SK-N-SH treated with all-trans-retinoic acid at 6 μM for 48 hours (cell line): Measurements from ENCODE around the gene CATSPERD.
A peak's percentile ranks its signal among the peaks of the same experiment; 100 is the strongest.
"Not testable (repeated sequence)": the region's sequence is repeated elsewhere in the genome, so short reads cannot be mapped to it uniquely, and the experiment has no call there.

Experiments used
- ATAC-seq: fragments of 200-7000 bp; cut with Tn5 transposase; 3 replicates; pipeline ENCODE4 v1.9.1; 2020; ENCODE audit warnings: mild to moderate bottlenecking, moderate library complexity
- ARNTL ChIP-seq: fragments of 450-650 bp; formaldehyde crosslinking; IDR thresholded peaks from 2 replicates; pipeline ENCODE4 v1.5.0; 2020; ENCODE audit warnings: low read depth, mild to moderate bottlenecking, moderate library complexity, borderline replicate concordance
- BACH2 ChIP-seq: fragments of 250-450 bp; sonication (Bioruptor Pico); IDR thresholded peaks from 2 replicates; pipeline ENCODE4 v1.9.0; 2021; ENCODE audit warnings: mild to moderate bottlenecking, borderline replicate concordance
- CREB5 ChIP-seq: fragments of 250-450 bp; sonication (Bioruptor Pico); IDR thresholded peaks from 2 replicates; pipeline ENCODE4 v1.5.1; 2020; ENCODE audit warnings: low read depth, mild to moderate bottlenecking, moderate library complexity
- CSDC2 ChIP-seq: fragments of 250-450 bp; sonication (Bioruptor Pico); IDR thresholded peaks from 2 replicates; pipeline ENCODE4 v1.5.0; 2020; ENCODE audit warnings: mild to moderate bottlenecking, moderate library complexity
- CSRNP3 ChIP-seq: fragments of 250-450 bp; sonication (Bioruptor Pico); IDR thresholded peaks from 2 replicates; pipeline ENCODE4 v1.5.1; 2021; ENCODE audit warnings: mild to moderate bottlenecking, moderate library complexity
- ESRRG ChIP-seq: fragments of 250-450 bp; sonication (Bioruptor Pico); IDR thresholded peaks from 2 replicates; pipeline ENCODE4 v1.6.1; 2021; ENCODE audit warnings: mild to moderate bottlenecking
- GLIS3 ChIP-seq: fragments of 250-450 bp; sonication (Bioruptor Pico); IDR thresholded peaks from 2 replicates; pipeline ENCODE4 v1.5.0; 2020; ENCODE audit warnings: mild to moderate bottlenecking, moderate library complexity
- ISL1 ChIP-seq: fragments of 250-450 bp; sonication (Bioruptor Pico); IDR thresholded peaks from 2 replicates; pipeline ENCODE4 v2.1.2; 2022; ENCODE audit warnings: mild to moderate bottlenecking, moderate library complexity
- OSR1 ChIP-seq: fragments of 250-450 bp; sonication (Bioruptor Pico); IDR thresholded peaks from 2 replicates; pipeline ENCODE4 v1.8.0; 2022; ENCODE audit warnings: moderate library complexity, mild to moderate bottlenecking, inconsistent platforms
- PATZ1 ChIP-seq: fragments of 250-450 bp; sonication (Bioruptor Pico); IDR thresholded peaks from 2 replicates; pipeline ENCODE4 v1.8.0; 2020; ENCODE audit warnings: mild to moderate bottlenecking, moderate library complexity, borderline replicate concordance
- POU6F1 ChIP-seq: fragments of 250-450 bp; sonication (Bioruptor Pico); IDR thresholded peaks from 2 replicates; pipeline ENCODE4 v1.8.0; 2021; ENCODE audit warnings: low read depth, mild to moderate bottlenecking, moderate library complexity, borderline replicate concordance
- PPARA ChIP-seq: fragments of 250-450 bp; sonication (Bioruptor Pico); IDR thresholded peaks from 2 replicates; pipeline ENCODE4 v1.5.0; 2020; ENCODE audit warnings: mild to moderate bottlenecking, borderline replicate concordance
- RARB ChIP-seq: fragments of 250-450 bp; sonication (Bioruptor Pico); IDR thresholded peaks from 2 replicates; pipeline ENCODE4 v1.8.0; 2021; ENCODE audit warnings: mild to moderate bottlenecking, moderate library complexity
- TCF4 ChIP-seq: fragments of 250-450 bp; sonication (Bioruptor Pico); IDR thresholded peaks from 2 replicates; pipeline ENCODE4 v1.8.0; 2021; ENCODE audit warnings: mild to moderate bottlenecking, moderate library complexity, borderline replicate concordance
- TOX ChIP-seq: fragments of 250-450 bp; sonication (Bioruptor Pico); IDR thresholded peaks from 2 replicates; pipeline ENCODE4 v1.8.0; 2021; ENCODE audit warnings: mild to moderate bottlenecking, moderate library complexity, borderline replicate concordance
- ZC3H10 ChIP-seq: fragments of 250-450 bp; sonication (Bioruptor Pico); IDR thresholded peaks from 2 replicates; pipeline ENCODE4 v1.5.1; 2021; ENCODE audit warnings: mild to moderate bottlenecking, moderate library complexity
- ZNF565 ChIP-seq: fragments of 450-650 bp; formaldehyde crosslinking; conservative IDR thresholded peaks from 2 replicates; pipeline ENCODE4 v1.5.0; 2020; ENCODE audit warnings: low read depth, mild to moderate bottlenecking, moderate library complexity
- ZNF70 ChIP-seq: fragments of 450-650 bp; formaldehyde crosslinking; IDR thresholded peaks from 2 replicates; pipeline ENCODE4 v1.5.0; 2020; ENCODE audit warnings: mild to moderate bottlenecking, moderate library complexity
- ZNF8 ChIP-seq: fragments of 450-650 bp; formaldehyde crosslinking; IDR thresholded peaks from 2 replicates; pipeline ENCODE4 v1.5.0; 2020; ENCODE audit warnings: mild to moderate bottlenecking, moderate library complexity
- TF ChIP-seq, protein P1 (sequence below): fragments of 250-450 bp; sonication (Bioruptor Pico); IDR thresholded peaks from 2 replicates; pipeline ENCODE4 v1.5.0; 2020; ENCODE audit warnings: mild to moderate bottlenecking, moderate library complexity

CATSPERD gene

GRCh38 chr19:5742051-5742450, 21.6 kb downstream of the CATSPERD start:
- no peak for ATAC-seq
- TF ChIP-seq TOX (CRISPR knock-in tag) (no peak), ISL1 (CRISPR knock-in tag) (no peak), BACH2 (CRISPR knock-in tag) (no peak)
- TF ChIP-seq, protein P1, sequence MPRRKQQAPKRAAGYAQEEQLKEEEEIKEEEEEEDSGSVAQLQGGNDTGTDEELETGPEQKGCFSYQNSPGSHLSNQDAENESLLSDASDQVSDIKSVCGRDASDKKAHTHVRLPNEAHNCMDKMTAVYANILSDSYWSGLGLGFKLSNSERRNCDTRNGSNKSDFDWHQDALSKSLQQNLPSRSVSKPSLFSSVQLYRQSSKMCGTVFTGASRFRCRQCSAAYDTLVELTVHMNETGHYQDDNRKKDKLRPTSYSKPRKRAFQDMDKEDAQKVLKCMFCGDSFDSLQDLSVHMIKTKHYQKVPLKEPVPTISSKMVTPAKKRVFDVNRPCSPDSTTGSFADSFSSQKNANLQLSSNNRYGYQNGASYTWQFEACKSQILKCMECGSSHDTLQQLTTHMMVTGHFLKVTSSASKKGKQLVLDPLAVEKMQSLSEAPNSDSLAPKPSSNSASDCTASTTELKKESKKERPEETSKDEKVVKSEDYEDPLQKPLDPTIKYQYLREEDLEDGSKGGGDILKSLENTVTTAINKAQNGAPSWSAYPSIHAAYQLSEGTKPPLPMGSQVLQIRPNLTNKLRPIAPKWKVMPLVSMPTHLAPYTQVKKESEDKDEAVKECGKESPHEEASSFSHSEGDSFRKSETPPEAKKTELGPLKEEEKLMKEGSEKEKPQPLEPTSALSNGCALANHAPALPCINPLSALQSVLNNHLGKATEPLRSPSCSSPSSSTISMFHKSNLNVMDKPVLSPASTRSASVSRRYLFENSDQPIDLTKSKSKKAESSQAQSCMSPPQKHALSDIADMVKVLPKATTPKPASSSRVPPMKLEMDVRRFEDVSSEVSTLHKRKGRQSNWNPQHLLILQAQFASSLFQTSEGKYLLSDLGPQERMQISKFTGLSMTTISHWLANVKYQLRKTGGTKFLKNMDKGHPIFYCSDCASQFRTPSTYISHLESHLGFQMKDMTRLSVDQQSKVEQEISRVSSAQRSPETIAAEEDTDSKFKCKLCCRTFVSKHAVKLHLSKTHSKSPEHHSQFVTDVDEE (CRISPR knock-in tag): no peak

DNA sequence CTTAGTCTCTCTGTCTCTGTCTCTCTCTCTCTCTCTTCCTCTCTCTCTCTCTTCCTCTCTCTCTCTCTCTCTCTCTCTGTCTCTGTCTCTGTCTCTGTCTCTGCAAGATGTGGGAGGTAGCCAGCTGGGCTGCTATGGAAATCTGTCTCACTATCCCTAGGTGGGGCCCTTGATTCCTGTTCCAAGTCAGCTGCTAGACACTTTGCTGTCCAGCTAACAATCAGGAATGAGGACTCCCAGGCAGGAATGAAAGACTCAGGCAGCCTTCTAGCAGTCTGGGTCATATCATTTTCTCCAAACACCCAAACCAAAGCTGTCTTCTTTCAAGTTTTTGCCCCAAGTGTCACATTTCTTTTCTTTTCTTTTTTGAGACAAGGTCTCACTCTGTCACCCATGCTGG, 23.2 kb downstream of the CATSPERD start:
- peak; percentile 21; the same call in 1 of the 3 replicates for ATAC-seq
- no peak for TF ChIP-seq BACH2 (CRISPR knock-in tag)
- TF ChIP-seq ZNF8 (CRISPR knock-in tag): no peak
- TF ChIP-seq CREB5 (CRISPR knock-in tag): no peak
- no peak for TF ChIP-seq ZC3H10
- TF ChIP-seq, protein P1 (CRISPR knock-in tag): no peak
- no peak for TF ChIP-seq ARNTL
- no peak for TF ChIP-seq PPARA (CRISPR knock-in tag)
- no peak for TF ChIP-seq RARB (CRISPR knock-in tag)
- TF ChIP-seq PATZ1 (CRISPR knock-in tag): no peak
- no peak for TF ChIP-seq ZNF565
- no peak for TF ChIP-seq ZNF70 (CRISPR knock-in tag)
- no peak for TF ChIP-seq TCF4
- TF ChIP-seq POU6F1 (CRISPR knock-in tag): no peak
- TF ChIP-seq ESRRG (CRISPR knock-in tag): no peak
- no peak for TF ChIP-seq CSDC2 (CRISPR knock-in tag)
- TF ChIP-seq CSRNP3 (CRISPR knock-in tag): no peak
- TF ChIP-seq GLIS3 (CRISPR knock-in tag): no peak
- no peak for TF ChIP-seq OSR1 (CRISPR knock-in tag)
- no peak for TF ChIP-seq ISL1 (CRISPR knock-in tag)

DNA sequence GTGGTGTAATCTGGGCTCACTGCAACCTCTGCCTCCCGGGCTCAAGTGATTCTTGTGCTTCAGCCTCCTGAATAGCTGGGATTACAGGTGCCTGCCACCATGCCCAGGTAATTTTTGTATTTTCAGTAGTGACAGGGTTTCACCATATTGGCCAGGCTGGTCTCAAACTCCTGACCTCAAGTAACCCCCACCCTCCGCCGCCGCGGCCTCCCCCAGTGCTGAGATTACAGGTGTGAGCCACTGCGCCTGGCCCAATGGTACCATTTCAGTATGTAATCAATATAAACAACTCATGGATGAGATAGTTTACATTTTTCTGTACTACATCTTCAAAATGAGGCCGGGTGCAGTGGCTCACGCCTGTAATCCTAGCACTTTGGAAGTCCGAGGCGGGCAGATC, 24.6 kb downstream of the CATSPERD start:
- ATAC-seq: not testable (repeated sequence)

DNA sequence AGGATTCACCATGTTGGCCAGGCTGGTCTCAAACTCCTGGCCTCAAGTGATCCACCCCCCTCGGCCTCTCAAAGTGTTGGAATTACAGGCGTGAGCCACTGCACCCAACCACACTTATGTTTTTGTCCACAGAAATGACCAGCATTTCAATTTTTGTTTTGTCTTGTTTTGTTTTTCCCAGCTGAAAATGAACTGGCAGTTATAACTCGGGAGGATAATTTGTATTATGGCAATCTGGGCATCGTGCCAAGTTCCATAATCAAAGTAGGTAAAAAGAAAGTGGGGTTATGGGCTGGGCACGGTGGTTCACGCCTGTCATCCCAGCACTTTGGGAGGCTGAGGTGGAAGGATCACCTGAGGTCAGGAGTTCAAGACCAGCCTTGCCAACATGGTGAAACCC, 28.5 kb downstream of the CATSPERD start:
- ATAC-seq: not testable (repeated sequence)
